ENCODE measurements around the gene TMEM81. TPM values are rescaled to one million over a fixed set of nuclear protein-coding genes. Genes with fewer than 3 reads are reported as not detected.

TMEM81 gene
- total RNA-seq, 3 donors from 2014 or later, result 2.3 to 3.1 (median 2.9) TPM

DNA sequence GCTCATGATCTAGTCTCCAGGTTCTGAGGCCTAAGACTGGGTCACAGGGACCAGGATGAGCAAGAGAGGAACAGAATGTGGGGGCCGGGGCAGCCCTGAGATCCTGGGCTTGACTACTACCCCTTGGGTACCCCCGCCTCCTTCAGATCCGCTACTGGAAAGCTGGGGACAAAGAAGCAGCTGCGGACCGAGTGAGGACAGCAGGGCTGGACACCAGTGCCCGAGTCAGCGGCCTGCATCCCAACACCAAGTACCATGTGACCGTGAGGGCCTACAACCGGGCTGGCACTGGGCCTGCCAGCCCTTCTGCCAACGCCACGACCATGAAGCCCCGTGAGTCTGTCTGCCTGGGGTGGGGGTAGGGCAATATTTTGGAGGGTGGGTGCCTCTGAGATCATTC, 12.5 kb downstream of the TMEM81 start:
- DNase-seq (no peak), ATAC-seq (no peak)
- H3K36me3 Mint-ChIP-seq (ENCODE audit: insufficient read depth), result no peaks in the 10 kb centered on the region
- no peak overlapping the region for H3K4me3 Mint-ChIP-seq
- H3K9me3 Mint-ChIP-seq, result no peaks in the 10 kb centered on the region
- no peaks in the 10 kb centered on the region for H3K27me3 Mint-ChIP-seq (ENCODE audit: low read depth)
- no peaks in the 10 kb centered on the region for H3K4me1 Mint-ChIP-seq (ENCODE audit: low read depth)

GRCh38 chr1:205071028-205071409, 13.2 kb downstream of the TMEM81 start:
- ATAC-seq, result no peak
- no peaks in the 10 kb centered on the region for H3K9me3 Mint-ChIP-seq

GRCh38 chr1:205069371-205070125, 14.7 kb downstream of the TMEM81 start:
- DNase-seq, result no peak
- no peak overlapping the region for H3K4me3 Mint-ChIP-seq
- no peak for ATAC-seq
- no peaks in the 10 kb centered on the region for H3K4me1 Mint-ChIP-seq (ENCODE audit: low read depth)
- no peaks in the 10 kb centered on the region for H3K27me3 Mint-ChIP-seq (ENCODE audit: low read depth)
- H3K9me3 Mint-ChIP-seq, result no peaks in the 10 kb centered on the region
- H3K36me3 Mint-ChIP-seq (ENCODE audit: insufficient read depth), result no peaks in the 10 kb centered on the region

More at GRCh38 chr1:205071028-205071409, 13.2 kb downstream of the TMEM81 start:
- Mint-ChIP-seq H3K27me3 (ENCODE audit: low read depth) (no peaks in the 10 kb centered on the region), H3K36me3 (ENCODE audit: insufficient read depth) (no peaks in the 10 kb centered on the region), H3K4me1 (ENCODE audit: low read depth) (no peaks in the 10 kb centered on the region), H3K4me3 (no peak overlapping the region)
- no peak for DNase-seq

DNA sequence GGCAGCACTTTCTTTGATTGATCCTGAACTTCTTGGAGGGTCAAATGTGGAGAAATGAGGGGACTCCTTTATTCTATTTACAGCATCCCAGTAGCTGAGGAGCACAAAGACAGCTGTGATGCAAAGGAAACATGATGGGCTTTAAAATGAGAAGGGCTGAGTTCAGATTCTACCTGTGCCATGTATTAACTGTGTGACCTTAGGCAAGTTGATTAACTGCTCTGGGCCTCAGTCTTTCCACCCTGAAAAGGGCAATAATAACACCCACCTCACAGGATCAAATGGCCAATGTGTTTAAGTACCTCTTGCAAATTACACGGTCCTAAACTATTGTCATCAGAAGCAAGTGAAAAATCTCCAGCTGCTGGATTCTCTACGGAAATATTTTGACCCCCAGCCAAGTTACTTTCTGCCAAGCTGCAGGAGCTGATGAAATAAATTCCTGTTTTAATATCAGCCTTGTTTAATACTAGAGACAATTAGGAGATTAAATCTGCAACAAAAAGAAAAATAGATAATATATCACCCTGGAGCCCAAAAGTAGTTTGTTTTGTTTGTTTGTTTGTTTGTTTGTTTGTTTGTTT, 15.7 kb downstream of the TMEM81 start:
- no peak for ATAC-seq
- no peaks in the 10 kb centered on the region for H3K36me3 Mint-ChIP-seq (ENCODE audit: insufficient read depth)

DNA sequence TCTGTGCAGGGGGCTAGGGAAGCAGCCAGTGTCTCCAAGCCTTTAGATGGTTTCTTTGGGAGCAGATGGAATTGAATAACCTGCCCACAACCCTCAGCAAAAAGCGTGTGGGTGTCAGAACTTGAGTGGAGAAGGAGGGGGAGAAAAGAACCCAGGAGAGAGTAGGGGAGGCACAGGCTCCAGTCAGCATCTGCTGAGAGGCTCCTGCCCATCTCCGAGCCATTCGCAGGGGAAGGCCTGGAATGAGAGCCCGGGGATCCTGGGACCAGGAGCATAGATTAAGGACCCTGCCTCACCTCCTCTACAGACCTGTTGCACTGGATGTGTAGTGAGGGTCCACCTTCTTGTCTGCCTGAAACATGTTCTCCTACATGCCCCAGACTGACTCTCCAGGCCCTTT, 16.3 kb downstream of the TMEM81 start:
- Mint-ChIP-seq H3K27me3 (ENCODE audit: low read depth) (no peaks in the 10 kb centered on the region), H3K4me1 (ENCODE audit: low read depth) (no peaks in the 10 kb centered on the region), H3K9me3 (no peaks in the 10 kb centered on the region), H3K36me3 (ENCODE audit: insufficient read depth) (no peaks in the 10 kb centered on the region), H3K4me3 (no peak overlapping the region)
- DNase-seq (no peak), ATAC-seq (no peak)

More for the DNA sequence above, 15.7 kb downstream of the TMEM81 start:
- no peaks in the 10 kb centered on the region for H3K9me3 Mint-ChIP-seq
- no peaks in the 10 kb centered on the region for H3K27me3 Mint-ChIP-seq (ENCODE audit: low read depth)
- no peaks in the 10 kb centered on the region for H3K4me1 Mint-ChIP-seq (ENCODE audit: low read depth)
- DNase-seq, result no peak
- no peak overlapping the region for H3K4me3 Mint-ChIP-seq

- H3K4me1 Mint-ChIP-seq (ENCODE audit: low read depth), result no peaks in the 10 kb centered on the region
- H3K9me3 Mint-ChIP-seq, result no peaks in the 10 kb centered on the region
- H3K36me3 Mint-ChIP-seq (ENCODE audit: insufficient read depth), result no peaks in the 10 kb centered on the region
- ATAC-seq (no peak), DNase-seq (no peak)
- no peaks in the 10 kb centered on the region for H3K27me3 Mint-ChIP-seq (ENCODE audit: low read depth)
- no peak overlapping the region for H3K4me3 Mint-ChIP-seq
These were observed 17.2 kb downstream of the TMEM81 start for GRCh38 chr1:205067031-205067430.

GRCh38 chr1:205066141-205066818, 18.0 kb downstream of the TMEM81 start:
- Mint-ChIP-seq H3K9me3 (no peaks in the 10 kb centered on the region), H3K27me3 (ENCODE audit: low read depth) (no peaks in the 10 kb centered on the region), H3K4me1 (ENCODE audit: low read depth) (no peaks in the 10 kb centered on the region), H3K36me3 (ENCODE audit: insufficient read depth) (no peaks in the 10 kb centered on the region), H3K4me3 (no peak overlapping the region)
- DNase-seq (no peak), ATAC-seq (no peak)

GRCh38 chr1:205065666-205066065, 18.6 kb downstream of the TMEM81 start:
- Mint-ChIP-seq H3K9me3 (no peaks in the 10 kb centered on the region), H3K36me3 (ENCODE audit: insufficient read depth) (no peaks in the 10 kb centered on the region), H3K4me1 (ENCODE audit: low read depth) (no peaks in the 10 kb centered on the region), H3K4me3 (no peak overlapping the region), H3K27me3 (ENCODE audit: low read depth) (no peaks in the 10 kb centered on the region)
- no peak for ATAC-seq
- DNase-seq, result no peak

- H3K4me1 Mint-ChIP-seq (ENCODE audit: low read depth), result no peaks in the 10 kb centered on the region
- no peak for DNase-seq
- no peak overlapping the region for H3K4me3 Mint-ChIP-seq
- H3K36me3 Mint-ChIP-seq (ENCODE audit: insufficient read depth), result no peaks in the 10 kb centered on the region
- no peaks in the 10 kb centered on the region for H3K27me3 Mint-ChIP-seq (ENCODE audit: low read depth)
- no peaks in the 10 kb centered on the region for H3K9me3 Mint-ChIP-seq
- no peak for ATAC-seq
These were observed 19.4 kb downstream of the TMEM81 start for GRCh38 chr1:205064741-205065316.

DNA sequence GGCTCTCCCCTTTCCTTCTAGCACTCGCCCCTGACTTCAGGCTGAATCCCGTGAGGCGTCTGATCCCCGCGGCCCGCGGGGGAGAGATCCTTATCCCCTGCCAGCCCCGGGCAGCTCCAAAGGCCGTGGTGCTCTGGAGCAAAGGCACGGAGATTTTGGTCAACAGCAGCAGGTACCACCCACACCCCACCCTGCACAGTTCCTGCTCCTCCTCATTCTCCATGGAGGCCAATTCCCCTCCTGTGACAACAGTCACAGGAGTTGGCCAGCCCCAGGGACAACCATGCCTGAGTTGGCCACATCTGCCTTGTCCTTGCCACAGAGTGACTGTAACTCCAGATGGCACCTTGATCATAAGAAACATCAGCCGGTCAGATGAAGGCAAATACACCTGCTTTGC, 20.0 kb downstream of the TMEM81 start:
- Mint-ChIP-seq H3K9me3 (no peaks in the 10 kb centered on the region), H3K4me1 (ENCODE audit: low read depth) (no peaks in the 10 kb centered on the region), H3K36me3 (ENCODE audit: insufficient read depth) (no peaks in the 10 kb centered on the region), H3K27me3 (ENCODE audit: low read depth) (no peaks in the 10 kb centered on the region), H3K4me3 (no peak overlapping the region)
- DNase-seq, result no peak
- ATAC-seq, result no peak

GRCh38 chr1:205062895-205063294, 21.4 kb downstream of the TMEM81 start:
- H3K36me3 Mint-ChIP-seq (ENCODE audit: insufficient read depth), result no peaks in the 10 kb centered on the region
- ATAC-seq, result no peak
- no peak overlapping the region for H3K4me3 Mint-ChIP-seq
- no peaks in the 10 kb centered on the region for H3K27me3 Mint-ChIP-seq (ENCODE audit: low read depth)
- DNase-seq, result no peak
- no peaks in the 10 kb centered on the region for H3K4me1 Mint-ChIP-seq (ENCODE audit: low read depth)
- no peaks in the 10 kb centered on the region for H3K9me3 Mint-ChIP-seq

DNA sequence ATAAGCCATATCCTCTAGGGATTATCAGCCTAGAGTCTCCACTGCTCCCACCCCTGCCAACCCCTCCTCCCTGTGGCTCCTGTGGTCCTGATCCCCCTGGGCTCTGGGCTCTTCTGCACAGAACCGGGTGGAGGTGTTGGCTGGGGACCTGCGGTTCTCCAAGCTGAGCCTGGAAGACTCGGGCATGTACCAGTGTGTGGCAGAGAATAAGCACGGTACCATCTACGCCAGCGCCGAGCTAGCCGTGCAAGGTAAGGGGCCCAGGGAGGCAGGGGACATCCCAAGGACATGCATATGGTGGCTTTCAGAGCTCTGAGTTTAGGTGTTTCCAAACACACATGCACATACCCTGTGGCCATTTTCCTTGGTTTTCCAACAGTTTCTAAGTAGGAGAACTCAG, 21.9 kb downstream of the TMEM81 start:
- H3K4me3 Mint-ChIP-seq, result no peak overlapping the region
- no peaks in the 10 kb centered on the region for H3K27me3 Mint-ChIP-seq (ENCODE audit: low read depth)
- H3K36me3 Mint-ChIP-seq (ENCODE audit: insufficient read depth), result no peaks in the 10 kb centered on the region
- H3K4me1 Mint-ChIP-seq (ENCODE audit: low read depth), result no peaks in the 10 kb centered on the region
- H3K9me3 Mint-ChIP-seq, result no peaks in the 10 kb centered on the region
- no peak for ATAC-seq
- no peak for DNase-seq

DNA sequence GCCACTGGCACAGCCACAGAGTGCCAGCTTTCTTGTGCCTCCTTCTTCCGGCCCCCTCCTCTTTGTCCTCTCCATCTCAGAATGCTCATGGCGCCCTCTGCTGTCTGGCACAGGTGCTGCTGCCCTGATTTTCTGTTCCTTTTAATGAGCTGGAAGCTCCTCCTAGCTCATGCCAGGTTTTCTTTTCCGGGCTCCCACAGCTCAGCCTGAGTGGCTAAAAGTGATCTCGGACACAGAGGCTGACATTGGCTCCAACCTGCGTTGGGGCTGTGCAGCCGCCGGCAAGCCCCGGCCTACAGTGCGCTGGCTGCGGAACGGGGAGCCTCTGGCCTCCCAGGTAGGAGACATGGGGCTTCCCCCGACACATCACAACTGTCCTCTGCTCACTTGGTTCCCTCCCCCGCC, 22.6 kb downstream of the TMEM81 start:
- no peaks in the 10 kb centered on the region for H3K9me3 Mint-ChIP-seq
- peak; percentile 63 to 69 for ATAC-seq
- no peaks in the 10 kb centered on the region for H3K36me3 Mint-ChIP-seq (ENCODE audit: insufficient read depth)
- DNase-seq, result peak; percentile 58
- H3K4me1 Mint-ChIP-seq (ENCODE audit: low read depth), result no peaks in the 10 kb centered on the region
- H3K4me3 Mint-ChIP-seq, result no peak overlapping the region
- H3K27me3 Mint-ChIP-seq (ENCODE audit: low read depth), result no peaks in the 10 kb centered on the region

GRCh38 chr1:205061227-205061626, 23.0 kb downstream of the TMEM81 start:
- no peak overlapping the region for H3K4me3 Mint-ChIP-seq
- H3K27me3 Mint-ChIP-seq (ENCODE audit: low read depth), result no peaks in the 10 kb centered on the region
- no peaks in the 10 kb centered on the region for H3K36me3 Mint-ChIP-seq (ENCODE audit: insufficient read depth)
- DNase-seq (no peak), ATAC-seq (no peak)
- no peaks in the 10 kb centered on the region for H3K4me1 Mint-ChIP-seq (ENCODE audit: low read depth)
- H3K9me3 Mint-ChIP-seq, result no peaks in the 10 kb centered on the region

DNA sequence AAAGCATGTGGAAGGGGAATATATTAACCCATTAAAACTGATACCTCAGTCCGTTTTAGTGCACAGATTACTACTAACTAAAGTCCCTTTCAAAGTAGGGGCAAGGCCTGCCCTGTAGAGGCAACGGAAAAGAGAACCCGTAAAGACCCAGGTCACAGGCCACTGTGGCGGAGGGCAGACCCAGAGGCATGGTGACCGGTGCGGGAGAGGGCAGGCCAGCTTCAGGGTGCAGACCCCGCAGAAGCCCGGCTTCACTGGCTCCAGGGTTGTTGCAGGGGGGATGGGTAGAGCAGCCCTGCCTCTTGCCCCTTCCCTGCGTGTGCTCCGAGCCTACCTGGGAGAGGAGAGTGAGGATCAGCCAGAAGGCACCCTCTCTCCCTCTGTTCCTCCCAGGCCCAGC, 23.5 kb downstream of the TMEM81 start:
- DNase-seq (no peak), ATAC-seq (no peak)
- H3K27me3 Mint-ChIP-seq (ENCODE audit: low read depth), result no peaks in the 10 kb centered on the region
- no peak overlapping the region for H3K4me3 Mint-ChIP-seq
- H3K4me1 Mint-ChIP-seq (ENCODE audit: low read depth), result no peaks in the 10 kb centered on the region
- H3K36me3 Mint-ChIP-seq (ENCODE audit: insufficient read depth), result no peaks in the 10 kb centered on the region
- H3K9me3 Mint-ChIP-seq, result no peaks in the 10 kb centered on the region

Data from activated T-cell treated with anti-CD3 and anti-CD28 coated beads, Interleukin-2, amount 50 U/mL, for 4 hours (primary cell).